GM12892 (cell line): ENCODE data around the gene KCNK7.

Experiments
- DNase-seq: peaks from one replicate; pipeline ENCODE4 v3.0.0; 2011; ENCODE audit not compliant: insufficient read length
- FAIRE-seq: peaks from 2 replicates; lab custom pipeline; 2011; peaks lifted over from hg19 to GRCh38; lab: Jason Lieb, UNC
- POLR2A ChIP-seq: IDR thresholded peaks from 2 replicates; pipeline ENCODE4 v1.6.1; 2011; ENCODE audit warnings: low read depth, low read length, control low read depth
- POLR2AphosphoS5 ChIP-seq: IDR thresholded peaks from 2 replicates; pipeline ENCODE4 v1.6.1; 2011; ENCODE audit warnings: low read depth, low read length, control low read depth
- TAF1 ChIP-seq: IDR thresholded peaks from 2 replicates; pipeline ENCODE4 v1.6.1; 2011; ENCODE audit warnings: low read depth, mild to moderate bottlenecking, control low read depth, low read length, borderline replicate concordance

KCNK7 gene

GRCh38 chr11:65554057-65554818 lies 41.4 kb downstream of the KCNK7 start:
- TF ChIP-seq POLR2AphosphoS5 (no peak), TAF1 (no peak), POLR2A (no peak)
- FAIRE-seq = no peak
- DNase-seq = no peak

GRCh38 chr11:65553301-65554001 lies 42.1 kb downstream of the KCNK7 start:
- TF ChIP-seq POLR2AphosphoS5 (no peak), TAF1 (no peak), POLR2A (no peak)
- no peak for FAIRE-seq
- DNase-seq = no peak

GRCh38 chr11:65552388-65552951 lies 43.1 kb downstream of the KCNK7 start:
- FAIRE-seq (no peak), DNase-seq (no peak)
- TF ChIP-seq TAF1 (no peak), POLR2AphosphoS5 (no peak), POLR2A (no peak)

GRCh38 chr11:65551572-65552387 lies 43.8 kb downstream of the KCNK7 start:
- FAIRE-seq (peak; percentile 78), DNase-seq (no peak)
- TF ChIP-seq TAF1 = no peak
- no peak for TF ChIP-seq POLR2AphosphoS5

- FAIRE-seq = no peak
- TF ChIP-seq POLR2AphosphoS5 = no peak
- TF ChIP-seq TAF1 = no peak
- TF ChIP-seq POLR2A = no peak
- no peak for DNase-seq
These were observed 46.5 kb downstream of the KCNK7 start for GRCh38 chr11:65549096-65549495.

- FAIRE-seq = no peak
- TF ChIP-seq POLR2A (no peak), POLR2AphosphoS5 (no peak), TAF1 (no peak)
- DNase-seq = no peak
These were observed 47.2 kb downstream of the KCNK7 start for GRCh38 chr11:65548395-65548794.

- DNase-seq (no peak), FAIRE-seq (no peak)
- TF ChIP-seq TAF1 = no peak
- no peak for TF ChIP-seq POLR2A
- no peak for TF ChIP-seq POLR2AphosphoS5
These were observed 48.0 kb downstream of the KCNK7 start for GRCh38 chr11:65547446-65548125.

- DNase-seq (peak; percentile 96), FAIRE-seq (peak; percentile 54)
- no peak for TF ChIP-seq POLR2A
- TF ChIP-seq TAF1 = no peak
- TF ChIP-seq POLR2AphosphoS5 = no peak
These were observed 49.2 kb downstream of the KCNK7 start for GRCh38 chr11:65546217-65546958.

- TF ChIP-seq TAF1 = no peak
- no peak for TF ChIP-seq POLR2A
- TF ChIP-seq POLR2AphosphoS5 = no peak
- FAIRE-seq = no peak
- DNase-seq = no peak
These were observed 49.8 kb downstream of the KCNK7 start for GRCh38 chr11:65545853-65546216.
